HG02798 (cell line): ENCODE data around the gene CATSPER1.
A peak's percentile ranks its signal among the peaks of the same experiment; 100 is the strongest.

Source experiments
- ATAC-seq: cut with Tn5 transposase; IDR thresholded peaks from one replicate; pipeline ENCODE4 v1.9.1; 2021; ENCODE audit warnings: mild to moderate bottlenecking; ENCODE audit not compliant: unreplicated experiment, poor library complexity

The CATSPER1 gene

GRCh38 chr11:66026017-66026529, at the start of gene CATSPER1:
Gene CATSPER1 (minus strand): TSS chr11:66026479. CDS start chr11:66026379, 100 bp downstream.
- ATAC-seq = no peak

DNA sequence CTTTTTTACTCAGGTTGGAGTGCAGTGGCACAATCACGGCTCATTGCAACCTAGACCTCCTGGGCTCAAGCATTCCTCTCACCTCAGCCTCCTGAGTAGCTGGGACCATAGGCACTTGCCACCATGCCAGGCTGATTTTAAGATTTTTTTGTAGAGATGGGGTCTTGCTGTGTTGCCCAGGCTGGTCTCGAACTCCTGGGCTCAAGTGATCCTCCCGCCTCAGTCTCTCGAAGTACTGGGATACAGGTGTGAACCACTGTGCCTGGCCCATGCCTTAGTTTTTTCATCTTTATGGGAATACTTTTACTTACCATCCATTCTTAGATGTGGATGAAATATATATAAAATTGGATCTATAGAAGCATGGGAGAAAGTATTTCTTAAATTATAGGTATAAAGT, 49.0 kb upstream of the CATSPER1 start:
- no peak for ATAC-seq

- no peak for ATAC-seq
Observed at GRCh38 chr11:66073669-66074068, 47.4 kb upstream of the CATSPER1 start.

DNA sequence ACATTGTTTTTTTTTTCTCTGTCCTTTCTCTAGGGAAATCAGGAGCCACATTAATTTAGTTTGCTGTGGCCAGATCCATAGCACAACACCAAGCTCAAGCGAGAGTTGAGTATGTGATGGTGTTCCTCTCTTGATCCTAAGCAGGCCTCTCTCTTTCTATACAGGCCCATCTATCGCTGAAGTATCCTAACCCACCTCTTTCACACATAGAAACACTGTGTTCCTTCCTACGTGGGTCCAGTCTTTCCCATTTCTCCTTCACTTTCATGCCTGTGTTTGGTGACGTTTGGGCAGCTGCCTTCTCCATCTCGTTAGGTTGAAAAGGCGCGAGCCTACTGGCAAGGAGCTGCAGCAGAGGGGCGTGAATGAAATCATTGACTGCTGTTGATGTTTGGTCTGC, 46.2 kb upstream of the CATSPER1 start:
- ATAC-seq = no peak

DNA sequence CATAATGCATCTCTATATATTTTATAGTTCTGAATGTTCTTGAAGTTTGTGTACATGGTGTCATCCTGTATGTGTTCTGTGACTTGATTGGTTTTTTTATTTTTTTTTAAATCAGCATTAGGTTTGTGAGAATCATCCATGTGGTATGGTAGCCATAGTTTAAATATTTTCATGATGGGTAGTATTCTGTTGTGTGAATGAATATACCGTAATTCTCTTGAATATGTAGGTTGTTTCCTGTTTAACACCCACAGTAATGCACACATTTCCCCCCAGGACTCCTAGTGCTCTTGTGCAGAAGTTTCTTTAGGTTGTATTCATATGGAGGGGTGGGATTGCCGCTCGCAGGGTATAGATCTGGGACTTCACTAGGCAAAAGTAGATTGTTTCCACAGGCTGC, 45.8 kb upstream of the CATSPER1 start:
- no peak for ATAC-seq

DNA sequence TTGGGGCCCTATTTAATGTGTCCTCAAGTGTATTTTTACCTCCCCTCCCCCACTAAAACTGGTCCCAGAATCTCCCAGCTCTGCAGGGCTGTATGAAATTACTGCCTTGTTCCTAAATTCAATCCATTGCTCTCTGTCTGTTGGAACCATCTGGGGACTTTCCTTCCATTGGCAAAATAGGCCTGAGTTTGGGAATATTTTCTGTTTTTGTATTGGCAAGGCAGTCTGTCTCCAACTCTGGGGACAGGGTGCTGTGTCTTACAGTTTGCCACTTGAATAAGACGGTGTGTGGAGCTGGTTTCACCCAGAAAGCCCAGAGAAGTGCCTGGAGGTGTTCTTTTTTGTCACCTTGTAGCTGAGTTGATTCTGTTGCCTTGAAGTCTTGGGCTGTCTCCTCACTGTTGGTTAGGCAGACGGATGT, 45.1 kb upstream of the CATSPER1 start:
- ATAC-seq = no peak

DNA sequence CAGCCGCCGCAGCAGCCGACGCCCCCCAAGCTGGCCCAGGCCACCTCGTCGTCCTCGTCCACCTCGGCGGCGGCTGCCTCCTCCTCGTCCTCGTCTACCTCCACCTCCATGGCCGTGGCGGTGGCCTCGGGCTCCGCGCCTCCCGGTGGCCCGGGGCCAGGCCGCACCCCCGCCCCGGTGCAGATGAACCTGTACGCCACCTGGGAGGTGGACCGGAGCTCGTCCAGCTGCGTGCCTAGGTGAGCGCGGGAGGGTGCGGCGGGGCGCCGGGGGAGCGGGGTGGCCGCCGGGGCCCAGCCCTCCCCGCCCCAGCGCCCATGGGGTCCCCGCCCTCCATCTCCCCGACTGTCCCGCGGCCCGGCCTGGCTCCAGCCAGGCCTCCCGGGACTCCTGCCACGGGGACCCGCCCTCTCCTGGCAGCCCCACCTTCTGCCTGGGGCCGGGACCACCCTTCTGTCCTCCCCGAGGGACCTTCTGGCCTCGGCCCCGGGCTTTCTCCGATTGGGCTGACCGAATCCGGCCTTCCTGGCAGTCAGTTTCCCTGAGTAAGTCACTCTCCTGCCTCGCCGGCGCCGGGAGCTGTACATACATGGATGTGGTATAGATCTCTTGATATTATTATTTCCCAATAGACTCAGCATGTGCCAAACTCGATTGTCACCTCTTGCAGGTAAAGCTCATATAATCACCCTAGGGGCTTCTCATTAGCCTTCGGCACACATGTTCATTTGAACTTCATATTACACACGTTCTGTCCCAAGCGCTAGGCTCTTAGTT, 44.5 kb upstream of the CATSPER1 start:
- peak; percentile 18 for ATAC-seq

- ATAC-seq = peak; percentile 69
Observed at GRCh38 chr11:66069715-66070603, 43.7 kb upstream of the CATSPER1 start, which contains the start of gene PACS1. Gene PACS1 (plus strand): TSS chr11:66070272. CDS start chr11:66070487, 215 bp downstream.

DNA sequence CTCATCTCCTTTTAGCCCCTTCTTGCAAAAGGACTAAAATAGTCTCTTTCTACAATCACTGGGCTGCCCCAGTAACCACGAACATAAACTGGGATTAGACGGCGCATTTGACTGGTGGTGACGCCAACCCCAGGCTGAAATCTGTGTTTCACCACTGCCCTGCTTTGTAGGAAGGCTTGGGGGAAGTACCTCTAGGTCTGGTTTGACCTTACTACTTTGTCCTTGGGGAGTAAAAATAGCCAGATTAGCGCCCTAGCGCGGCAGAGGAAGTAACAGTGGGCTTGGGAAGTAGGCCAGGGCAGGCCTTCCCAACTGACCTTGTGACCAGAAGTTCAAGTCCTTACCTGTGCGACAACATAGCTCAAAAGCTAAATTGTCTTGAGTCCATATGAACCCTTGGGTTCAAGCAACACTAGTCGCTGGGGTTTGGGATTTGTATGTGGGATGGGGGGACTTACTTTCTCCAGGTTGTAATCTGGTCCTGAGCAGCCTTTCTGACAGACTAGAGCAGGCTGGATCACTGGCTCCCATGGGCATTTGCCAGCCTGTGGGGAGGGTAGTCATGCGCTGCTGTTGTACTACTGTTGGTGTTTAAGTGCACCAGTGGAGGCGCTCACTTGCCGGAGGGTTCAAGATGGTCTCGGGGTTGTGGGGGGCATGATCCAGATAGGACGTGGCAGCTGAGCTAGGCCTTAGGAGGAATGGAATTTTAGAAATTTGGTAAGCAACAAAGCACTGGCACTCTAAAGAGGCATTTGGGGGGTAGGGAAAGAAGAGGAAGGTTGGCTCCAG, 42.8 kb upstream of the CATSPER1 start:
- peak; percentile 20 for ATAC-seq

GRCh38 chr11:66068154-66068821, 42.0 kb upstream of the CATSPER1 start:
- ATAC-seq = no peak

- no peak for ATAC-seq
Observed at GRCh38 chr11:66067640-66068039, 41.4 kb upstream of the CATSPER1 start.

DNA sequence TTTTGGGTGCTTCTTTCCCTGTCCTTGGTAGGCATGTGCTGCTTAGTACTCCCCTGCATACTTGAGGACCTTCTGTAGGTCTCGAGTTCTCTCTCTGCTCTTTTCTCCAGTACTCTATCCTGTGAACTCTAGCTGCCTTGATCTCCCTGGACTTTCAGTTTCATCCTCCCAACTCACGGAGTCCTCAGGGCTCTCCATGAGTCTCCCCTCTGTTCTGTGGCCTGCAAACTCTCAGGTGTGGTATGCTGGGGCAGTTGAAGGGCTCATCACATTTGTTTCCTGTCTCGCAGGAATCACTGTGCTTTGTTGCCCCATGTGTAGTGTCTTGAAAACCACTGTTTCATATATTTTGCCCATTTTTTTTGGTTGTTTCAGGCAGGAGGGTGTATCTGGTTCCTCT, 40.5 kb upstream of the CATSPER1 start:
- ATAC-seq = no peak

DNA sequence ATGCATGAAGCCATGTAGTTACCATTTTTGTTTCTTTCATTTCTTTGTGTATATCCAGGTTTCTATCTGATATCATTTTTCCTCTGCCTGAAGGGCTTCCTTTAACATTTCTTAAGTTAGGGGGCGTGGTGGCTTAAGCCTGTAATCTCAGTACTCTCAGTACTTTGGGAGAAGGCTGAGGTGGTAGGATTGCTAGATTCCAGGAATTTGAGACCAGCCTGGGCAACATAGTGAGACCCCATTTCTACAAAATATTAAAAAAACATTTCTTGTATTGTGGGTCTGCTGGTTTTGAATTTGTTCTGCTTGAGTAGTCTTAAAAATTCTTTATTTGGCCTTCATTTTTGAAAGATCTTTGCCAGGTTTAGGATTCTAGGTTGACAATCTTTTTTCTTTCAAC, 38.3 kb upstream of the CATSPER1 start:
- no peak for ATAC-seq

- ATAC-seq = no peak
Observed at GRCh38 chr11:66063900-66064299, 37.6 kb upstream of the CATSPER1 start.

- no peak for ATAC-seq
Observed at GRCh38 chr11:66062408-66062807, 36.1 kb upstream of the CATSPER1 start.

DNA sequence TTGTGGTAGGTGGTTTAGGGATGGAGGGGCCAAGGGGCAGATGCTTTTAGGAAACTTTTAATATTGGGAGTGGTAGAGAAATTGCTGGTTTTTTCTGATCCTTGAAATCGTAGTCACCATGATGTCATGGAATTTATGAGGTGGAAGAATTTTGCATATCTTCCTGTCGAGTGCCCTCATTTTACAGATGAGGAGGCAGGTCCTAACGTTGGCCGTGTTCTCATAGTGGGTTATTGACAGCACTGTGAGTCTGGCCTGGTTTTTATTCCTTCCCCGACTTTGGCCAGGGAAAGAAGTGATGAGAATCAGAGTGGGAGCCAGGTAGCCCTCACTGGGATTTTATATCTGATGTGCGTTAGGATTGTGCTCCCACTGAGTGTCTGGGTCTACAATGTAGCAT, 35.0 kb upstream of the CATSPER1 start:
- no peak for ATAC-seq

DNA sequence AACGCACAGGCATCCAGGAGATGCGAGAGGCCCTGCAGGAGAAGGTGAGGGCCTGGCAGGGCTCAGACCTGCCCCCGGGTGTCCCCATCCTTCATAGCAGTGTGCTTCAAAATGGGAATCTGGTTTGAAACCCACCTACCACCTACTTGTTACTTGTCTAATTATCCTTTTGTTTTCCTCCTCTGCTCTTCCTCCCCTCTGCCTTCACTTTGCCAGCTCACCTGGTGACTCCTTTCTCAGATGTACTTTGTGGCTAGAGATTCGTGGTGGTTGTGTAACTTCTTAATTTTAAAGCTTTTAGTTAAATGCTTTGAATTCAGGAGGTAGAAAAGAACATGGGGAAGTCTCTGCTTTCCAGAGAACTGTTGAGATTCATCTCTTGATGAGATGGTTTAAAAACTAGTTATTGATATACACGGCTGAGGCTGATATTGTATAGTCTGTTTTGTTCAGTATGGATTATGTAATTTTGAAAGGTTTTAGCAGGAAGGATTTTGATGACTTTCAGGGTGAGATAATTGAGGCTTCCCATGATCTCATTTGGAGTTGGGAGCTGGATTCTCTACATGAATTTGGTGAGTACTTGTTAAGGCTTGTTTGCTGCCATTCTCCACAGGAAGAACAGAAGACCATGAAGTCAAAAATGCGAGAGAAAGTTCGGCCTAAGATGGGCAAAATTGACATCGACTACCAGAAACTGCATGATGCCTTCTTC, 33.8 kb upstream of the CATSPER1 start:
- no peak for ATAC-seq

DNA sequence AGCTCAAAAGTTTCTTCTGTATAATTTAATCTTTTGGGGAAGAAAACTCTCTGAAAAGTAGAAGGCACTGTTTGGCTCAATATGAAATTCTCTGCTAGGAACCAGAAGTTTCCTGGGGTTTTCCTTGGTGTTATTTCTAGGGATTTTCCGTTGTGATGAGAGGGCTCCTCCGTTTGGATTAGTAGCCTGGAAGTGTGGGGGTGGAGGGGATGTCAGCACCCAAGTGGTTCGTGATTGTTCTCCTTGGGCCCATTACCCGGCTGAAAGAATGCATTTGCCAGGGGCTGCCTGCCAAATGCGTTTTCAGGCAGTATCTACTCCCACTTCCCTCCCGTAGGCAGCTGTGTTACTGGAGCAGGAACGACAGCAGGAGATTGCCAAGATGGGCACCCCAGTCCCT, 30.2 kb upstream of the CATSPER1 start:
- no peak for ATAC-seq

- no peak for ATAC-seq
Observed at GRCh38 chr11:66055021-66055420, 28.7 kb upstream of the CATSPER1 start.
